NCI-H2081 (cell line): ENCODE results near the gene TAB2.

ENCODE experiments used
- DNase-seq, 2 experiments: peaks; one replicate each; lab custom pipeline; 2025; lab: John Stamatoyannopoulos, UW

The TAB2 gene

DNA sequence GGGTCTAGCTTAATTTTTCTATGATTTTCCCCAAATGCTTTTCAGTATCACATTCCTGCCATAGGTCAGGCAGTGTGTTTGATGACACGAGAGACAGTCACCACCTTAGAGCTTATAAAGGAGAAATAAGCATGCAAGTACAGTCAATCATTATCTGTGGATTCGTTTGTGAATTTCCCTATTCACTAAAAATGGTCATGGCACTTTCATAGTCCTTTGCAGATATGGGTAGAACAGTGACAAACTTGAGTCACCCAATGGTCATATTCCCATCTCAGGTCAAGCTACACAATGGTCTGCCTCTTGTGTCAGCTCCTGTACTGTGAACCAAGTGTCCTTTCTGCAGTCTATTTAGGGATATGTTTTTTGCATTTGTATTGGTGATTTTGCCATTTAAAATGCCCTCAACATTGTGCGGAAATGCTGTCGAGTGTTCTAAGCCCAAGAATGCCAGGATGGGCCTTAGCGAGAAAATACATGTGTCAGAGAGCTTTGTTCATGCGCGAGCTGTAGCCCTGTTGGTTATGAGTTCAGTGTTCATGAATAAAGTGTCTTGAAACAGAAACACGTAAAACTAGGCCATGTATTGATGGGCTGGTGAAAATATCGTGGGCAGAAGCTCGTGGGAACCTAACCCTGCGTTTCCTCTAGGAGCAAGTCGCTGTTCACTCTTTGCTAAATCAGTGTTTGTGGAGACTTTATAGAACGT, 102.3 kb downstream of the TAB2 start:
- no peak for DNase-seq

GRCh38 chr6:149421132-149421531, 103.6 kb downstream of the TAB2 start:
- no peak for DNase-seq

DNA sequence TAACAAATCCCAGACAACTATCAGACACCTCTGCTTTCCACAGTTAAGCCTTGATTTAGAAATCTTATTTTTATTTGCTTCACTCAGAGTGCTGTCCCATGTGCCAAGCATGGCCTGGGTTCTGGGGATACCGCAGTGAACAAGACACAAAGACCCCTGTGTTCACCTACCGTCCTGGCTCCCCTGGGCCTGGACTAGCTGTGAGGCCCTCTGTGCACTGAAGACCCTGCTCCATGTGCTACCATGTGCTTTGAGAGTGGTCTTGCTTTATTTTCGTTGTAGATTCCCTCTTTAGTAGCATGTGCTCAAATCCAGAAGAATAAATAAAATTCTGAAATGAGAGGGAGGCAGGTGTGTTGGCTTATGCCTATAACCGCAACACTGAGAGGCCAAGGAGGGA, 105.1 kb downstream of the TAB2 start:
- DNase-seq: no peak

GRCh38 chr6:149423964-149424440, 106.5 kb downstream of the TAB2 start:
- DNase-seq: no peak

DNA sequence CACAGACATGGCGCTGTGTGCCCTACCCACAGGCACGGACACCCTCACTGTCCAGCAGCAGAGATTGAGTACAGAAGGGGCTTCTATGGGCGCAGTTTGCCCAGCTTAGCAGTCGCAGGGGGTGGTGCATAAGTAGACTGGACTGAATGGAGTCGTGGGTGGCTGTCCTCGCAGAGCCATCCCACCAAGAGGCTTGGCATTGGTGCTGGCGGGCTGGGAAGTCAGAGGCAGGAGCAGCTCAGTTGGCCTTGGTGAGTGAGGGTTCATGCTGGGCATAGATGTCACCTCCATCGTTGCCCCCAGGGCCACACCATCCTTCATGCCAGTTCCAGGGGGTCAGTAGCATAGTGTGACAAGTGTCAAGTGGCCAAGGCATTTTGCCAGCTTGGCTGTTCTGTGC, 107.7 kb downstream of the TAB2 start:
- DNase-seq: no peak

DNA sequence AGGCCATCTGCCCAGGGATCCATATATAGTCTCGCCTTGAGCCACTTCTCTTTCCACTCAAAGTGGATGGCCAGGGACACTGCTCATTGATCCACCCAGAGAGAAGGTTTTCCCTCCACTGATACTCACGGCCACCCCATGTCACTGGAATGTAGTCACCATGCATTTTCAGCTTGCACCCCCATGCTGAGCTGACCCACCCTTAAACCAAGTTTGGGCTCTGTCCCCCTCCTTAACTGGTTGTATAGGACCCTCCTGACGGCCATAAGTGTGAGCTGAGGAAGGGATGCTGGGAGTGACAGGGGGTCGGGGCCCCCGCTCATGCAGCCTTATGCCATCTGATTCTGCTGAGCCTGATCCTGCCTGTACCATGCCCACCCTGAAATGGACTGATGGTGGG, 108.2 kb downstream of the TAB2 start:
- DNase-seq: no peak

DNA sequence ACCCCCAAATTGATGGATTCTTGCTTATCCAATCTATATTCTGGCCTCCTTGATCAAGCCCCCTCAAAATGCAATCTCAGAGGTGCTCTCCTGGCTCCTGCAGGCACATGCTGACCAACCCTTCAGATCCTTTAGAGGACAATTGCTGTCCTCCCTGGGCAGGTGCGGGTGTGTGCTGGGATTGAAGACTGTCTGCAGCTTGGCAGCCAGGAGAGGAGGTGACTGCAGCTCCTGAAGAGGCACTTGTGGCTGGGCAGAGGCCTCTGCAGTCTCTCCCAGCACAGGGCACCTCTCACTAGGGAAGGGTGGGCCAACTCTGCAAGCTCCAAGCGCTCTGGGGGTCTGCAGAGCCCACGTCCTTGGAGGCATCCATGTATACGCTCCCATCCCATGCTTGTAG, 111.1 kb downstream of the TAB2 start:
- no peak for DNase-seq

- DNase-seq: no peak
Measured at GRCh38 chr6:149429427-149430360, 112.2 kb downstream of the TAB2 start.

DNA sequence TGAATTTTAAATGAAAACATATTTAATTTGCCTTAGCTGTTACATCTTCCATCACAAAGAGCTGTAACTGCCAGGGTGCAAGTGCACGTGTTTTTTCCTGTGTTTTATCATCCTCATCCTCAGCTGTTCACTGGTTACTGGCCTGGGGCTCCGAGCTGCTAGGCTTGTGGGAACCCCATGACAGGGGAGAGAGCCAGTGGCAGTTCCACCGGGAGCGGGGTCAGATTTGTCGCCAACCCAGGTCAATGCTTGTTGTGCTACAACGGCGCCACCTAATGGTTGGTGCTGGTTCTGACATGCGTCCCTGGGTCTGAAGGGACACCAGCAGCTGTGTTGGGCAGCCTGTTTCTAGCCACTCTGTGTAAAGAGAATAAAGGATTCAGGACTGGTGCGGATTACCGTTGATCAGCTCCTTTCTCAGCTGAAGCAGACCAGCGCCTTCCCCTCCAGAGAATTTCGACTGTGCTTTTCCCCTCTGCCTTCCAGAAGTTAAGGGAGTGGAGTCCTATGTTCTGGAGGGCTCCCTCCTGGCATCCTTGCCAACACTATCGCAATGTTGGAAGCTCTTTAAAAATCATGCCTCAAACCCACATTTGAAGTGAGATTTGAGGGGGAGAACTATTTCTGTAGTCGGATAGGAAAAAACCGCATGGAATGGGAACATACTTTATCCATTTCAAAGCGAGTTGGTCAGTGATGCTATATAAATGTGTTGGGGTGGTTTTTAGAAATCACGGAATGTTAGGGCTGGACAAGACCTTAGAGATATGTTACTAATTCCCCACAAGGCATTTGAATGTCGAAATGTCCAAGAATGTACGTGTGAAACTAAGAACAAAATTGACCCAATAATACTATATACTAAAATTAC, 114.6 kb downstream of the TAB2 start:
- peak; percentile 69 to 74 for DNase-seq

DNA sequence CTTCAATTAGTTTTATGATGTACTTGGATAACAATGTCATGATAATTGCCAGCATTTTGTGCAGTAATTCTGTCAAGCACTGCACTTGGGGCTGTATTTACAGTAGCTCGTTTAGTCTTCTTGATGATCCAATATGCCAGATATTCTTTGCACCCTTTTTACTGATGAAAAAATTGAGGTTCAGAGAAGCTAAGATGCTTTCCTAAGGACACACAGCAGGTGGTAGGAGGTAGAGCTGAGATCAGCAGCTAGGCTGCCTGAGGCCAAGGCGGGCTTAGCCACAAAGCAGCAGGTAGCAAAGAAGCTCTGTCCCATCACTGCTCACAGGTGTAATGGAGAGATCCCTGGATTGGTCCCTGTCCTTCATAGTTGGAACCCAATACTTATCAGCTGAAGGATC, 115.9 kb downstream of the TAB2 start:
- DNase-seq: no peak

GRCh38 chr6:149433881-149434280, 116.4 kb downstream of the TAB2 start:
- DNase-seq: no peak

DNA sequence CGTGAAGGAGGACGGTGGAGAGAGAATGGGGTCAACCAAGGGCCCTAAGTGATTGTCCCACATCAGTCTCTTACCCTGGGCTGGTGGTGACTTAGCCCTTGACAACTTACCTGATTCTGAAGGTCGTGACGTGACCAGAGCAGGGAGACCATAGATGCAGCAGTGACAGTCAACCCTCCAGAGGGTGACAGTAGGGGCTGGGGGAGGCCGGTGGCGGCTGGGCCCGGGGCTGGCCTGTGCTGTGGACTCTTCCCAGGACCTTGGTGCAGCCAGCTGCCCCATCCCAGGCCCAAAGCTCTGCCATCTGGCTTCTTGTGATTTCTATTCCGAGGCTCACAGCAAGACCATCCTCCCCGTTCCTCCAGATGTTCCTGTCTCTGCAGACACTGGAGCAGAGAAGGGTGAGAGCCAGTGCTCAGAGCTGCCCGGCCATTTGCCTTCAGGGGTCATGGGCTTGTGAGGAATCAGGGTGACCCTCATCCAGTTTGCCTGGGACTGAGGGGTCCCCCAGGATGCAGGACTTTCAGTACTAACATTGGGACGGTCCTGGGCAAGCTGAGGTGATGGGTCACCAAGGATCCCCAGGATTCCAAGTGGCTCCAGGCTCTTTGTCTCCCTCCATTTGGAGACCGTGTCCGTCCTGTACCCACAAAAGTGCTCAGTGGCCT, 118.5 kb downstream of the TAB2 start:
- DNase-seq: no peak

GRCh38 chr6:149436647-149437046, 119.1 kb downstream of the TAB2 start:
- no peak for DNase-seq

DNA sequence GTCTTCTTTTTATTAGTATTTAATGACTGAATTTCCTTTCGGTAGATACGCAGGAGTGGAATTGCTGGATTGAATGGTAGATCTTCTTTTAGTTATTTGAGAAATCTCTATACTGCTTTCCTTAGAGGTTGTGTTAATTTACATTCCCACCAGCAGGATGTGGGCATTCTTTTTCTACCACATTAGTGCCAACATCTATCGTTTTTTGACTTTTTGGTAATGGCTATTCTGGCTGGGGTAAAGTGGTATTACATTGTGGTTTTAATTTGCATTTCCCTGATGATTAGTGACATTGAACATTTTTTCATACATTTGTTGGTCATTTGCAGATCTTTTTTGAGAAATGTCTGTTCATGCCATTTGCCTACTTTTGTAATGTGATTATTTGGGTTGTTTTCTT, 119.7 kb downstream of the TAB2 start:
- no peak for DNase-seq

- no peak for DNase-seq
Measured at GRCh38 chr6:149438855-149439254, 121.3 kb downstream of the TAB2 start.

GRCh38 chr6:149439626-149440025, 122.1 kb downstream of the TAB2 start:
- DNase-seq: no peak

- no peak for DNase-seq
Measured at GRCh38 chr6:149440735-149441671, 123.5 kb downstream of the TAB2 start.

GRCh38 chr6:149441740-149442139, 124.2 kb downstream of the TAB2 start:
- no peak for DNase-seq

GRCh38 chr6:149443411-149444181, 126.1 kb downstream of the TAB2 start:
- DNase-seq: no peak
